ENCODE measurements around the gene TALDO1.

Gene TALDO1

DNA sequence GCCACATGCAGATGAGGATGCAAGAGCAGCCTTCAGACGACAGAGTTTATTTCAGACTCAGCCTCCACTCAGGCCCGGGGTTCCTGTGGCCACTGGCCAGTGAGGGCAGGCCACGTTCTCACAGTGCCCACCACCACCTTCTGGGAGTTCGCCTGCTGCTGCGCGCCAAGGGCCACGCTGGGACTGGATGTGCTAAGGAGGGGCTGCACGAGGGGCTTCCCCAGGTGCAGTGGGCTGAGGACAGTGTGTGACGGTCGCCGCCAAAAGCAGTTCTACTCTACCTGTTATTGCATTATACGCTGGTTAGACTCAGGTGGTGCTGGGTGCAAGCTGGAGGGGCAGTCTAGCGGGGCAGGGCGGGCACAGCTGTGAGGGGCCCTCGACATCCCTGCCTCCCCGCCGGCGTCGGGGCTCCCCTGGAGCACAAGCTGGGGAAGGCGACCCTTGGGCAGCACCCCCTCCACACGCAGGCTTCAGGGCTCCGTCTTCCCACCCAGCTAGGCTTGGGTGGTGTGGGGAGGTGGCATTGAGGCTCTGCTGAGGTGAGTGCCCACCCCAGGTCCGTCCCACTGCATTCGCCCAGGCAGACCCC is 39.9 kb downstream of the TALDO1 start:
- DNase-seq (ENCODE audit: low read depth in 2 of 2) = no peak

GRCh38 chr11:788009-788640 is 40.9 kb downstream of the TALDO1 start:
- no peak for DNase-seq (ENCODE audit: low read depth in 2 of 2)

DNA sequence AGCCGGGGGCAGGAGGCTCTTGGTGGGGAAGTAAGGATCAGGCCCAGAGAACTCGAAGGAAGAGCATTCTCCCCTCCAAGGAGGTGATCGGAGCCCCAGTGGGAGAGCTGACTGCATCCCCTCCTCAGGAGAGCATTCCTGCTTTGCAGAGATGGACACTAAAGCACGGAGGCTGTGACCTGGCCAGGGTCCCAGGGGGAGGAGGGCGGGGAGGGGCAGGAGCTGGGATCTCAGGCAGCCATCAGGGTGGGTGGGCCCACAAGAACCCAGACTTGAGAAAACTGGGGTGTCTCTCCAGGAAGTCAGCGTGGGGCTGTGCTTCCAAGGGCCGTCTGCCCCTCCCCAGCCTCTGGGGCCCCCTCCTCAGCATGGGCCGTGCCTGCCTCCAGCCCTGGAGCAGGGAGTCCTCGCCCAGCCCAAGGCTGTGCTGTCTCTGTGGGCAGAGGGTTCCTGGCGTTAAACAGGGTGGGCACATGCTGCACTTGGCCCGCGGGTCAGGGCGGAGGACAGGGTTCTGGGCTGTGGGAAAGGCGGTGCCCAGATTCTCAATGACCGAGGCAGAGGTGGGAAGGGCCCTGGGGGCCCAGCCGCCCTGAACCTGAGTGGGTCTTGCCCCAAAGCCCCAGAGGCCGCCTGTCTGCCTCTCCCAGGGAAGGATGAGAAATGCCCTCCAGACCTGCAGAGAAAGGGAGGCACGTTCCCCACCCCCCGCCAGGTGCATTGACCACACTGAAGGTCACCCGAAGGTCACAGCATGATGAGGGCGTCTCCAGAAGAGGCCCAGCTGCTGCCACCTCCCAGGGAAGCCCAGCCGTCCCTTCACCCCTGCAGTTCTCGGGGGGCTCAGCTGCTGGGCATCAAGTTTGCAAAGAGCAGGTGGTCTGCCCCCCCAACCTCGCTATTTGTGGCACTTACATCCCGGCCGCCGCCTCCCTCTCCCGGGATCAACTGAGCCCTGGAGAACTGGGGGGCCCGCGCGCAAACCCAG is 42.0 kb downstream of the TALDO1 start:
- DNase-seq (ENCODE audit: low read depth in 2 of 2) = no peak

DNA sequence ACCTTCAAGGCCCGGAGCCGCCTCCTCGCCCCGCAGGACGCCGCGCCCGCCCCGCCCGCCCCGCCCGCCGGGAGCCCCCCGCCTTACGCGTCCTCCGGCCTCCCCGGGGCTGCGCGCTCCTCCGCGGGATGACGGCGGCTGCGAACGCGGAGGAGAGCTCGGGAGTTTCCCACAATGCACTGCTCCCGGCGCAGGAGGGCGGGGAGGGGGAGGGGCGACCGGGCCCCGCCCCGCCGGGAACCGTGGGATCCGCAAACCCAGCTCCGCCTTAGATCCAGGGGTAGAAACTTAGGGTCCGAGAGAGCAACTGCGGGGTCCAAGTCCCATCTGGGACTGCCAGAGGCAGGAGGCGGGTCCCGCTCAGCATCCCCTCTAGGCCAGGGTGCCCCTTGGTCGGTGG is 42.7 kb downstream of the TALDO1 start, which contains the start of gene CEND1:
Gene CEND1 (minus strand): TSS at position 148 of the 400 bp plus-strand sequence. CDS start 1,514 bp downstream, outside the sequence.
- no peak for DNase-seq (ENCODE audit: low read depth in 2 of 2)

DNA sequence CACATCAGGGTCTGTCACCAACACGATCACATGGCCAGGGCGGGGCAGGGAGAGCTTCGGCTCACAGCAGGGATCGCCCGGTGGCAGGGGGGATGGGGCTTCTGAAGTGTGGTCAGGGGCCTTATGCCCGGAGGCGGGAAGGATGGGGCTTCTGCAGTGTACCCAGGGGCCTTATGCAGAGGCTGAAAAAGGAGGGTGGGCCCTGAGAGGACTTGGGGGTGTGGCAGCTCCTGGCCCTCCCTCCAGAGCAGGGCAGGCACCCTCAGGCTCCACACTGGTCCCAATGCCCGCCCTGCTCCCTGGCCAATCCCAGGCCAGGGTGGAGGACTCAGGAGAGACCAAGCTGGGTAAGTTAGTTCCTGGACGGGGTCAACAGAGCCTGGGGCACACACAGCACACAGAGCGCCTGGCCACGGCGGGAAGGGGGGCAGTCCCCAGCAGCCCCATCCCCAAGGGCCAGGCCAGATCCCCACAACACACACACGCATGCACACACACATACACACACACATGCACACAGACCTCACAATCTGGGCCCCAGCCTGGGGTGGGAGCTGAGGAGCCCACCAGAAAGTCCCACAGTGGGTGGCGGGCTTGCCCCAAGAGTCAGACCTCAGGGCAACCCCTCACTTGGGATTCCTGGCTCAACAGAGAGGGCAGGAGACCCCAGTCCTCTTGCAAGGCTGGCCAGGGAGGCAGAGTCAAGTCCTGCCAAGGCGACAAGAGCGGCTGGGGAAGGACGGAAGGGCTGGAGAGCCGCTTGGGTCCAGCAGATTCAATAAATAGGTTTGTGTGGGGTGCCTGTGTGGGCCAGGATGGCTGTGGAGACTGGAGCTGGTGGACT is 43.7 kb downstream of the TALDO1 start:
- no peak for DNase-seq (ENCODE audit: low read depth in 2 of 2)

DNA sequence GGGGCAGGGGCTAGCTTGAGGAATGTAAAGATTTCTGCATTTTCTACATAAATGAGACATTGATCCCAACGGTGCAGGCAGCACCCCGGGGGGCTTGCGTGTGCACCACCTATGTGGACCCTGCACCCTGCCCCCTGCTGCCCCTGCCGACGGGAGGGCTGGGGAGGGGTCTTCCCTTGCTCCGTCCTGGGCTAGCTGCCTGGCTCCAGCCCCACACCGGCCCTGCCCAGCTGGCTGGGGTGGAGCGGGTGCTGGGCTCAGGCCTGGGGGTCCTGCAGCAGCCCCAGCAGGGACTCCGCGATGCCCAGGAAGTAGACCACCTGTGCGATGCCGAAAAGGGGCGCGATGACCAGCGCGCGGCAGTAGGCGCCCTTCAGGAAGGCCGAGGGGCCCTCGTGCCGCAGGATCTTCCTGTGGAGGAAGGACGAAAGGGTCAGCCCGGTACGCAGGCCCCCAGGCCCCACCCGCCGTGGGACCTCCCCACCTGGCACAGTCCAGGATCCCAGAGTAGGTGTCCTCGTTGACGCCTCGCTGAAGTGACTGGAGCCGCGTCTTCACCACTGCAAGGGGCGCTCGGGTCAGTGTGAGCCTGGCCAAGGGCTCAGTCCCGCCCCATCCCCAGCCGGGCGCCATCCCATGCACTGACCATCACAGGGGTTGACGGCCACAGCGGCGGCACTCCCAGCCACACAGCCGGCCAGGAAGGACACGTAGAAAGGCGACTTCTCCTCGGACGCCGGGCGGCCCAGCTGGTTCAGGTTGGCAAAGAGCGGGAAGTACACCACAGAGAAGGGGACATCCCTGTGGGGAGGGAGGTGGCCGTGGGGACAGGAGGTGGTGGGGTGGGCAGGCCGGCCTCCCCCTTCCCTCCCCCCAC is 44.6 kb downstream of the TALDO1 start:
- DNase-seq (ENCODE audit: low read depth in 2 of 2) = no peak

DNA sequence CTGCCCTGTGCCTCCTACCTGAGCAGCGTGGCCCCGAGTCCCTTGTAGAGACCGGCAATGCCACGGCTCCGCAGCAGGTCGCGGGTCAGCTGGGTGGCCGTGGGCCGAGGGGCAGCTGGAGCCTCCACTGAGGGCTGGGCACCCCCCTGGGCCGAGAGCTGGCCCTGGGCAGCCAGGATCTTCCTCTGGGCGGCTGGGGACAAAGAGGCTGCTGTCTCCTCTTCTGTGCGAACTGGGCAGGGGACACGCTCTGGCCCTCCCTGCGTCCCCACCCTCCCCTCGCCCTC is 45.2 kb downstream of the TALDO1 start:
- DNase-seq (ENCODE audit: low read depth in 2 of 2) = no peak

DNA sequence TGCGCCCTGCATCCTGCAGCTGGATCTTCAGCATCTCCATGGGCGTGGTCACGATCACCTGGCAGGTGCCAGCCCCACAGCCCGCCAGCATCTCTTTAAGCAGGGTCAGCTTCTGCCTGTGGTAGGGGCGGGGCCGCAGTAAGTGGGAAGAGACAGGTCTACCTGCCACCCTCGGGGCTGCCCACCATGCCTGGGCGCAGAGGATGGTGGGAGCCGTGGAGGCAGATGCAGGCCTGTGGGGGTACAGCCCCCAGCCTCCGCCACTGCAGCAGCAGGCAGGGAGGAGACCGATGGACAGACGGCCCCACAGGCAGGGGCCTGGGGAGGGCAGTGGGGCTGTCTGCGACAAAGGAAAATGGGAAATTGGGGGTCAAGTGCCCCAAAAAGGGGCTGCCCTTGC is 45.6 kb downstream of the TALDO1 start:
- no peak for DNase-seq (ENCODE audit: low read depth in 2 of 2)

- no peak for DNase-seq (ENCODE audit: low read depth in 2 of 2)
Measured at GRCh38 chr11:793556-793955, 46.3 kb downstream of the TALDO1 start.

DNA sequence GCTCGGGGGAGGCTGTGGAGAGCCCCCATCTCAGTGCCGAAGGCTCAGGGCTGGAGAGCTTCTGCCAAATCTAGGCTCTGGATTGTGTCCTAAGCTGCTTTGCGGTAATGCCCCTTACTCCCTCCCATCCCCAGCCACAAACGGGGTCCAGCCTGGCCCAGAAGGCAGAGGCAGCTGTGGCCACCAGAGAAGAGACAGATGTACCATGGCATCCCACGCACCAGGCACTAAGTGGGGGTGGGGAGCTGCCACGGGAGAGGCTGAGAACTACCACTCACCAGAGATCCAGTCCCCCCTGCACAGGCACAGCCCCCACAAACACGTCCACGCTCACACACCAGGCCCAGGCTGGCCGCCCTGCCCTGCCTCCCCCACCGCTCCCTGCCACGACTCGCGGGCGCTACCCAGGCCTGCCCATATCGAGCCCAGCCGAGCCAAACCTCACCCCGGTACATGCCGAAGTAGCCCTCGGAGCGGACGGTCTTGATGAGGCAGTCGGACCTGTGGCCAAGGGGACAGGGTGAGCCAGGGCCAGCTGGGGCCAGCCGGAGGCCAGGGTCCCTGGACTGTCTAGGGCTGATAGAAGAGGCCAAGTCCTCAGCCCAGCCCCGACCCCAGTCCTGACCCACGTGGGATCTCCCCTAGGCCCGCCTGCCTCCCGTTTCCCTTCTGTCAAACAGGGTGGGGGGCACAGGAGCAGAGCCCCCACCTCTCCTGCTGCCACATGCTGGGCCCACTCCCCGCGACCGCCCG is 46.9 kb downstream of the TALDO1 start:
- DNase-seq (ENCODE audit: low read depth in 2 of 2) = no peak

- DNase-seq (ENCODE audit: low read depth in 2 of 2) = no peak
Measured at GRCh38 chr11:794766-795633, 47.7 kb downstream of the TALDO1 start.

DNA sequence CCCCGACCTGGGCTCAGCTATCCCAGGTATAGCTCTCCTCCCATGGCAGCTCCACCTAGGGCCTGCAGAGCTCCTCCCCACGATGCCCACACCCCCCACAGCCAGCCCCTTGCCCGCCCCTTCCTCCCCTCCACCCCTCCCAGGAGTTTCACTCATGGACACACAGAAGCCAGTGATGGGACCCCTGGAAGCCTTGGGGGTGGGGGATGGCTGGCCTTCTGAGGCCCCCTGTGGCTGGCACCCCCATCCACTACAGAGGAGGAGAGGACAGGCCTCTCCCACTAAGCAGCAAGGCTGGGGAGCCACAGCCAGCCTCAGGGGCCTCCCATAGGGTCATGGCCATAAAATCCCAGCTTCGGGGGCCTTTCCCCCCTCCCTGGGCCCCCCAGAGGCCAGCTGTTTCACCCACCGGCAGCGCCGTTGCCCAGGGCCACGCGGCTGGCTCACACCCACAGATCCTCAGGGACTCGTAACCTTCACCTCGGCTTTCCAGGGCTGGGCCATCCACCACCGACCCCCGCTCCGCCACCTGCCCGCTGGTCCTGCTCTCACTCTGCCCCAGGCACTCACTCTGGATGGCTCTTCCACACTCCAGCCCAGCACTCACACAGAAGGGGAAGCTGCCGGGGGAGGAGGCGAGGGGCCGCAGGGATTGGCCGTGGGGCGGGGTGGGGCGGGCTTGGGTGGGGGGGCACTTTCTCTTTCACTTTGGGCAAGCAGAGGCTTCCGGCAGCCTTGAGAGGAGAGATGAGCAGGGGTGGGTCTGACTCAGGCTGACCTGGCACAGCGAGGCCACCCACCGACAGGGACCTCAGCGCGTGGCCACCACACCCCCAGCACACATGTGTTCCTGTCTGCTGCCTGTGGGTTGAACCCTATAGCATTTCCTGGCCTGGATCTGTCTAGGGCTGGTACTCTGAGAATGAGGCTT is 48.6 kb downstream of the TALDO1 start:
- DNase-seq (ENCODE audit: low read depth in 2 of 2) = peak in 1 of 2 donors; percentile 44

DNA sequence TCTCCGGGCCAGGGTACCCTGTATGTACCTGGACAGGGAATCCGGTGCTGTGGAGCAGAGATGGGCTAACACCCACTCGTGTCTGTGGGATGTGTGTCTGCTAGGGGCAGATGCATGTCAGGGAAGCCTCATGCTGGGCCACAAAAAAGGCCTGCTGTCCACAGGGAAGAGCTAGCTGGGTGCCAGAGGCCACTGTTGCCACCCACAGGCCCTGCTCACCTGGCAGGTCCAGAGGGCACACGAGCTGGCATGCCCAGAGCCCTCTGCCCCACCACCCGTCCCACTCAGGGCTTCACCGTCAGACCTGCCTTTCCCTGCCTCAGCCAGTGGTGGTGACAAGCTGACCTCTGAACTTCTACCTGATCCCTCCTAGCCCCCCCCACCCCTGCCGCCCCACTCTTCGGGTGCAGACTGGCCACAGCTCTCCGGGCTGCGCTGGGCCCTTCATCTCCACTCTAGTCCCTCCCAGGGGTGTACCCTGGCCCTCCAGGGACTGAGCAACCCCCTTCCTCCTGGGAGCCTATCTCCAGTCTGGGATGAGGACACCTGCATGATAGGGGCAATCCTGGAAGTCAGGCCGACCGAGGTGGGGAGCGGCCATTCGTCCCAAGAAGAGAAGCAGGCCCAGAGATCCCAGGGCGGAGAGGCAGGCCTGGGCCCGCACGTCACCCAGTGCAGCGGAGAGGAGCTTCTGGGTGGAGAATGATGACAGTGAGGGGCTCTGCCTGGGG is 49.5 kb downstream of the TALDO1 start:
- no peak for DNase-seq (ENCODE audit: low read depth in 2 of 2)

- peak in 1 of 2 donors; percentile 43 for DNase-seq (ENCODE audit: low read depth in 2 of 2)
Measured at GRCh38 chr11:797296-798092, 50.2 kb downstream of the TALDO1 start.

DNA sequence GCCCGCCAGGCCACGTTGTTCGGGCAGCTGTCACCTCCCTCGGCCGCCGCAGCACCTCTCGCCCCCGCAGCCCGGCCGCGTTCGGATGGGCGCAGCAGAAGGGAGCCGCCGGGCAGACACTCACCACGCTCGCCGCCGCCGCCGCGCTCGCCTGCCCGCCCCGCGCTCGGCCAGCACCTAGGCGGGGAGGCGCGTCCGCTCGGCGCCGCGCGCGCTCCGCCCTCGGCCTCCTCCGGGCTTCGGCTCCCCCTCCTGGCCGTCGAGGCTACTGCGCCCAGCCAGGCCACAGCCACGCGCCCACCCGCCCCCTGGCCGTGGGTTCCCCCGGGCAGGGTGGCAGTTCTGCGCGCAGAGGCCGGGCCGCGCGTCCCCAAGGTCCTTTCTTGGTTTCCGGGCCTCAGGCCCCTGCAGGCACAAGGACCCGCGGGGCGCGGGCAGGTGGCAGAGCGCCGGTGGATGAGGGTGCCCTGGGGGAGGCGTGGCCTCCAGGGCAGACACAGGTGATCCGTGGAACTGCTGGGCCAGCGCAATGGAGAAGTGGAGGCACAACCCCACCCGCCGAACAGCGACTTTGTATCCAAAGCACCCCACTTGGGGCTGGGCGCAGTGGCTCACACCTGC is 50.9 kb downstream of the TALDO1 start, which contains the start of gene SLC25A22:
Gene SLC25A22 (minus strand): TSS at position 189 of the 621 bp plus-strand sequence. CDS start 3,275 bp downstream, outside the sequence.
- DNase-seq (ENCODE audit: low read depth in 2 of 2) = peak; percentile 72 to 78
